OCI-LY1 (cell line): Measurements from ENCODE around the gene NAALAD2.

Source experiments
- H2AFZ ChIP-seq: fragments of 200-600 bp; sonication (generic), shearing (Covaris generic); 2 replicates; pipeline ENCODE4 v1.6.0; 2014; ENCODE audit warnings: antibody characterized with exemption, mild to moderate bottlenecking, low read length
- H3F3A ChIP-seq: fragments of 200-600 bp; sonication (generic), shearing (Covaris generic); 2 replicates; pipeline ENCODE4 v1.6.0; 2014; ENCODE audit warnings: mild to moderate bottlenecking, antibody characterized with exemption, low read length, moderate library complexity; ENCODE audit not compliant: insufficient read depth
- H3K27ac ChIP-seq: fragments of 200-600 bp; sonication (generic); 2 replicates; pipeline ENCODE4 v1.5.1; 2014; ENCODE audit warnings: low read length, mixed run types, mild to moderate bottlenecking, low read depth; ENCODE audit not compliant: poor library complexity, severe bottlenecking
- H3K27me3 ChIP-seq: fragments of 200-600 bp; sonication (generic); 2 replicates; pipeline ENCODE4 v1.6.0; 2014; ENCODE audit warnings: antibody characterized with exemption, mild to moderate bottlenecking, low read length, moderate library complexity; ENCODE audit not compliant: insufficient read depth
- H3K36me3 ChIP-seq: fragments of 200-600 bp; sonication (generic); 2 replicates; pipeline ENCODE4 v1.6.1; 2014; ENCODE audit warnings: mild to moderate bottlenecking, antibody characterized with exemption, low read length, moderate library complexity, mixed read lengths; ENCODE audit not compliant: insufficient read depth
- H3K4me1 ChIP-seq: fragments of 200-600 bp; sonication (generic); 2 replicates; pipeline ENCODE4 v1.5.1; 2014; ENCODE audit warnings: mild to moderate bottlenecking, low read length, moderate library complexity; ENCODE audit not compliant: insufficient read depth, severe bottlenecking
- H3K4me2 ChIP-seq: fragments of 200-600 bp; sonication (generic), shearing (Covaris generic); 2 replicates; pipeline ENCODE4 v1.6.1; 2014; ENCODE audit warnings: low read length
- H3K4me3 ChIP-seq: fragments of 200-600 bp; sonication (generic); 2 replicates; pipeline ENCODE4 v1.5.1; 2014; ENCODE audit warnings: low read length, low read depth, mild to moderate bottlenecking, mixed read lengths; ENCODE audit not compliant: poor library complexity, severe bottlenecking
- H3K79me2 ChIP-seq: fragments of 200-600 bp; shearing (Covaris generic); 2 replicates; pipeline ENCODE4 v1.6.1; 2016; ENCODE audit warnings: mixed run types, low read length, mixed read lengths; ENCODE audit not compliant: insufficient read depth
- H3K9ac ChIP-seq: fragments of 200-600 bp; sonication (generic), shearing (Covaris generic); 2 replicates; pipeline ENCODE4 v1.6.1; 2014; ENCODE audit warnings: mild to moderate bottlenecking, low read length, mixed read lengths
- H3K9me2 ChIP-seq: fragments of 200-600 bp; sonication (generic), shearing (Covaris generic); 2 replicates; pipeline ENCODE4 v1.6.1; 2014; ENCODE audit warnings: low read depth, mild to moderate bottlenecking, low read length, mixed read lengths
- H3K9me3 ChIP-seq: fragments of 200-600 bp; shearing (Covaris generic); 2 replicates; pipeline ENCODE4 v1.6.1; 2014; ENCODE audit warnings: low read length, mixed read lengths
- H4K20me1 ChIP-seq: fragments of 200-600 bp; sonication (generic), shearing (Covaris generic); 2 replicates; pipeline ENCODE4 v1.6.0; 2016; ENCODE audit warnings: mild to moderate bottlenecking, low read length; ENCODE audit not compliant: insufficient read depth
- EZH2 ChIP-seq: fragments of 200-600 bp; sonication (generic), shearing (Covaris generic); IDR thresholded peaks from 2 replicates; pipeline ENCODE4 v1.8.0; 2017; ENCODE audit warnings: borderline replicate concordance, mixed run types, mild to moderate bottlenecking, antibody characterized with exemption, low read length, moderate library complexity, mixed read lengths
- TF ChIP-seq, protein P1 (sequence below): fragments of 200-600 bp; sonication (generic), shearing (Covaris generic); IDR thresholded peaks from 2 replicates; pipeline ENCODE4 v1.5.1; 2017; ENCODE audit warnings: mild to moderate bottlenecking, antibody characterized with exemption, low read length, moderate library complexity, mixed read lengths

NAALAD2 gene

DNA sequence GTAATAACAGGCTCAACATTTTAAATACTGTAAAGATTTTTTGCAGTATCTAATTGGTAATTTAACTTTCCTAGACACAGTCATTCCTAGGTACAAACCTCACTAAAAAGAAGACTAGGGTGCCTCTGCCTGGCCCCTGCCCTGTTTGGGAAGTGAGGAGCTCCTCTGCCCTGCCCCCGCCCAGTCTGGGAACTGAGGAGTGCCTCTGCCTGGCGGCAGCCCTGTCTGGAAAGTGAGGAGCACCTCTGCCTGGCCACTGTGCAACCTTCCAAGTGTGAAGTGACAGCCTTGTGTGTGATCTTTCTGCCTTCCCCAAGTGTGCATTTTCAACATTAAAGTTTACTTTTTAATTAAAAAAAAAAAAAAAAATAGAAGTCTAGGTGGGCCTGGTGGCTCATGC, 84.1 kb downstream of the NAALAD2 start:
- no peaks in the 10 kb centered on the region for H3K9me3 ChIP-seq
- peaks cover 64% of the 10 kb centered on the region for H3K36me3 ChIP-seq
- H3K4me2 ChIP-seq: no peak overlapping the region
- no peak for TF ChIP-seq EZH2
- TF ChIP-seq, protein P1, sequence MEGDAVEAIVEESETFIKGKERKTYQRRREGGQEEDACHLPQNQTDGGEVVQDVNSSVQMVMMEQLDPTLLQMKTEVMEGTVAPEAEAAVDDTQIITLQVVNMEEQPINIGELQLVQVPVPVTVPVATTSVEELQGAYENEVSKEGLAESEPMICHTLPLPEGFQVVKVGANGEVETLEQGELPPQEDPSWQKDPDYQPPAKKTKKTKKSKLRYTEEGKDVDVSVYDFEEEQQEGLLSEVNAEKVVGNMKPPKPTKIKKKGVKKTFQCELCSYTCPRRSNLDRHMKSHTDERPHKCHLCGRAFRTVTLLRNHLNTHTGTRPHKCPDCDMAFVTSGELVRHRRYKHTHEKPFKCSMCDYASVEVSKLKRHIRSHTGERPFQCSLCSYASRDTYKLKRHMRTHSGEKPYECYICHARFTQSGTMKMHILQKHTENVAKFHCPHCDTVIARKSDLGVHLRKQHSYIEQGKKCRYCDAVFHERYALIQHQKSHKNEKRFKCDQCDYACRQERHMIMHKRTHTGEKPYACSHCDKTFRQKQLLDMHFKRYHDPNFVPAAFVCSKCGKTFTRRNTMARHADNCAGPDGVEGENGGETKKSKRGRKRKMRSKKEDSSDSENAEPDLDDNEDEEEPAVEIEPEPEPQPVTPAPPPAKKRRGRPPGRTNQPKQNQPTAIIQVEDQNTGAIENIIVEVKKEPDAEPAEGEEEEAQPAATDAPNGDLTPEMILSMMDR: no peak
- no peak overlapping the region for H3K27ac ChIP-seq
- H2AFZ ChIP-seq: no peak overlapping the region
- no peaks in the 10 kb centered on the region for H3F3A ChIP-seq
- H3K79me2 ChIP-seq: peaks cover 89% of the 10 kb centered on the region
- H3K4me3 ChIP-seq: no peak overlapping the region
- no peaks in the 10 kb centered on the region for H4K20me1 ChIP-seq
- H3K9ac ChIP-seq: no peak overlapping the region
- no peaks in the 10 kb centered on the region for H3K27me3 ChIP-seq
- H3K4me1 ChIP-seq: peaks cover 29% of the 10 kb centered on the region
- H3K9me2 ChIP-seq: no peaks in the 10 kb centered on the region

DNA sequence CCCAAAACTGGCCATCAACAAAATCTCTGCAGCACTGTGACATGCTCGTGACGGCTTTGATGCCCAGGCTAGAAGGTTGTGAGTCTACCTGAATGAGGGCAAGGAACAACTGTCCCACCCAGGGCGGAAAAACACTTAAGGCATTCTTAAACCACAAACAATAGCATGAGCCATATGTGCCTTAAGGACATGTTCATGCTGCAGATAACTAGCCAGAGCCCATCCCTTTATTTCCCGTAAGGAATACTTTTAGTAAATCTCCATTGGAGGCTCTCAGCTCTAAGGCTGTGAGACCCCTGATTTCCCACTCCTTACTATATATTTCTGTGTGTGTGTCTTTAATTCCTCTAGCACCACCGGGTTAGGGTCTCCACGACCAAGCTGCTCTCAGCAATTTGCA, 85.0 kb downstream of the NAALAD2 start:
- H3K27me3 ChIP-seq: no peaks in the 10 kb centered on the region
- H3K9ac ChIP-seq: no peak overlapping the region
- H3K9me3 ChIP-seq: no peaks in the 10 kb centered on the region
- TF ChIP-seq, protein P1: no peak
- H3K9me2 ChIP-seq: no peaks in the 10 kb centered on the region
- peaks cover 81% of the 10 kb centered on the region for H3K79me2 ChIP-seq
- peaks cover 56% of the 10 kb centered on the region for H3K36me3 ChIP-seq
- H3K27ac ChIP-seq: no peak overlapping the region
- no peak overlapping the region for H2AFZ ChIP-seq
- H4K20me1 ChIP-seq: no peaks in the 10 kb centered on the region
- peaks cover 37% of the 10 kb centered on the region for H3K4me1 ChIP-seq
- H3F3A ChIP-seq: no peaks in the 10 kb centered on the region
- peak overlapping the region; percentile 29; the same call in 1 of the 2 replicates for H3K4me2 ChIP-seq
- H3K4me3 ChIP-seq: no peak overlapping the region

DNA sequence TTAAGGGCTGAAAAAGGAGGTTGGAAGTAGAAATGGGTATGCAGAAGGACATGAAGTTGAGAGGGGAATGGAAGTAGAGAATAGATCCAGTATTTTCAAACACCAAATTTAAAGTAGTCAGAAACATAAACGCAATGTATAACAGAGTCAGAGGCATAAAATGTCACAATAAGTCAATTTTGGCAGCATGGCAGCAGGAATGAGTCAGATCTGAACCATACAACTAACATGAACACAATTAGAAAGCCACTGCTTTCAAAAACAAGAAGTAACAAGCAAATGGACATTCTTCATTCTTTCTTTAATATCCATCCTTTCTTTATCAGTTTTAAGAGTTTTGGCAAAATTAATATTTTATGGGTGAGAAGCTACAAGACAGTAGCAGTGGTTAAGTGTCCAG, 85.9 kb downstream of the NAALAD2 start:
- no peaks in the 10 kb centered on the region for H3K9me3 ChIP-seq
- H3K9me2 ChIP-seq: no peaks in the 10 kb centered on the region
- H3K4me2 ChIP-seq: peak overlapping the region; percentile 92
- no peak overlapping the region for H2AFZ ChIP-seq
- H4K20me1 ChIP-seq: no peaks in the 10 kb centered on the region
- peaks cover 48% of the 10 kb centered on the region for H3K36me3 ChIP-seq
- peaks cover 72% of the 10 kb centered on the region for H3K79me2 ChIP-seq
- H3K4me1 ChIP-seq: peaks cover 40% of the 10 kb centered on the region
- peak overlapping the region; percentile 92 for H3K4me3 ChIP-seq
- no peak overlapping the region for H3K27ac ChIP-seq
- H3F3A ChIP-seq: no peaks in the 10 kb centered on the region
- TF ChIP-seq, protein P1: no peak
- TF ChIP-seq EZH2: no peak
- H3K9ac ChIP-seq: peak overlapping the region; percentile 83
- no peaks in the 10 kb centered on the region for H3K27me3 ChIP-seq
